Measurements from ENCODE around the gene DHX32. TPM values are rescaled to one million over a fixed set of nuclear protein-coding genes. Genes with fewer than 3 reads are reported as not detected.
"Not testable (repeated sequence)": the region's sequence is repeated elsewhere in the genome, so short reads cannot be mapped to it uniquely, and the experiment has no call there.

The DHX32 gene
- total RNA-seq, 3 donors from 2014 or later = 51.5 to 91.3 (median 66.5) TPM

- Histone ChIP-seq H3K4me3 (peak within 1 kb of the TSS; percentile 84), H3K4me1 (ENCODE audit: low read depth) (peaks cover 12% of the 10 kb centered on the region)
- DNase-seq = peak; percentile 91 to 93 (median 92)
- H3K9me3 ChIP-seq; H3K36me3 ChIP-seq (ENCODE audit: low read depth); intact Hi-C loops (cut with DNase I, micrococcal nuclease): not testable (repeated sequence)
- ATAC-seq = peak; percentile 90
Observed at GRCh38 chr10:125896088-125896934, 15.2 kb upstream of the DHX32 start, which contains the start of gene FANK1. Gene FANK1, plus strand, starts transcription at chr10:125896564. Its CDS starts 79 bp downstream, at chr10:125896643.

GRCh38 chr10:125895130-125896087 lies 14.3 kb upstream of the DHX32 start:
- DNase-seq = peak; percentile 61 to 77 (median 77)
- H3K9me3 ChIP-seq; H3K36me3 ChIP-seq (ENCODE audit: low read depth); intact Hi-C loops (cut with DNase I, micrococcal nuclease): not testable (repeated sequence)
- peak overlapping the region; percentile 84 for H3K4me3 ChIP-seq
- peak; percentile 57 for ATAC-seq
- H3K4me1 ChIP-seq (ENCODE audit: low read depth) = peaks cover 12% of the 10 kb centered on the region

- ATAC-seq; intact Hi-C loops (cut with DNase I, micrococcal nuclease); H3K4me3 ChIP-seq: not testable (repeated sequence)
Observed at GRCh38 chr10:125894176-125894575, 13.1 kb upstream of the DHX32 start.

GRCh38 chr10:125892402-125892801 lies 11.3 kb upstream of the DHX32 start:
- H3K4me1 ChIP-seq (ENCODE audit: low read depth); H3K9me3 ChIP-seq; H3K36me3 ChIP-seq (ENCODE audit: low read depth); intact Hi-C loops (cut with DNase I, micrococcal nuclease); H3K4me3 ChIP-seq: not testable (repeated sequence)
- ATAC-seq (peak; percentile 70), DNase-seq (peak in 2 of 3 donors; percentile 56 to 61)

More at GRCh38 chr10:125894176-125894575, 13.1 kb upstream of the DHX32 start:
- H3K36me3 ChIP-seq (ENCODE audit: low read depth); DNase-seq; H3K4me1 ChIP-seq (ENCODE audit: low read depth); H3K9me3 ChIP-seq: not testable (repeated sequence)

- H3K4me3 ChIP-seq; intact Hi-C loops (cut with DNase I, micrococcal nuclease); DNase-seq; H3K4me1 ChIP-seq (ENCODE audit: low read depth); H3K9me3 ChIP-seq; H3K36me3 ChIP-seq (ENCODE audit: low read depth): not testable (repeated sequence)
- peak; percentile 17 for ATAC-seq
Observed at GRCh38 chr10:125889441-125889840, 8.3 kb upstream of the DHX32 start.

- DNase-seq (no peak), ATAC-seq (no peak)
- peaks cover 3% of the 10 kb centered on the region for H3K9me3 ChIP-seq
- peaks cover 2% of the 10 kb centered on the region for H3K4me1 ChIP-seq (ENCODE audit: low read depth)
- no peaks in the 10 kb centered on the region for H3K36me3 ChIP-seq (ENCODE audit: low read depth)
- H3K4me3 ChIP-seq = no peak overlapping the region
- no peak for TF ChIP-seq CTCF (IDR thresholded peaks at IDR 0.05)
- intact Hi-C loops (cut with DNase I, micrococcal nuclease) = no loop called here
Observed at GRCh38 chr10:125886914-125887512, 5.9 kb upstream of the DHX32 start.

- no peak for TF ChIP-seq CTCF (IDR thresholded peaks at IDR 0.05)
- no peaks in the 10 kb centered on the region for H3K36me3 ChIP-seq (ENCODE audit: low read depth)
- DNase-seq (no peak), ATAC-seq (peak; percentile 24)
- intact Hi-C loops (cut with DNase I, micrococcal nuclease) = no loop called here
- no peaks in the 10 kb centered on the region for H3K4me1 ChIP-seq (ENCODE audit: low read depth)
- no peak overlapping the region for H3K4me3 ChIP-seq
- no peaks in the 10 kb centered on the region for H3K9me3 ChIP-seq
Observed at GRCh38 chr10:125883211-125883610, 2.1 kb upstream of the DHX32 start.

All from mucosa of descending colon (tissue), 3 donors.